Stimulated activated CD4-positive, alpha-beta T cell treated with anti-CD3 and anti-CD28 coated beads, Interleukin-1b, Interleukin-23, amount 100 ng/mL, for 1 hour (primary cell): ENCODE data around the gene MEA1.

Experiments
- DNase-seq, 2 donors: peaks; one replicate each; pipeline ENCODE4 v3.0.0-alpha.2; 2020; ENCODE audit warnings: low read depth in 2 of 2

MEA1 gene

DNA sequence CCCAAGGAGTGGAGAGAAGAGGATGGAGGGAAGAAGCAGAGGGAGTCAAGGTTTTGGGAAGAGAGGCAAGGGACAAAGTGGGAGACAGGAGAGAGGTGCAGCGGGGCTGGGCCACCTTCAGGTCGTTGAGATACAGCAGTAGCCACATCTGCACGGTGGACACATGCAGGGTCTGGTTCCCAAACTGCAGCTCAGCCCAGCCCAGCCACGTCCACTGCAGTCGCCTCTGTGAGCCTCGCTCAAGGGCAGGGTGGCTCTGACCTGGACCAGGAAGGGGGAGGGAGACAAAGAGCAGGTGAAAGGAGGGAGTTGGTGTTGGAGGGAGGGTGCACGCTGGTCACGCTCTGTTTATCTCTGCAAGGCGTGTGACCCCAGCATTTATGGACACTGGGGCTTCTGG lies 25.0 kb upstream of the MEA1 start:
- no peak for DNase-seq

DNA sequence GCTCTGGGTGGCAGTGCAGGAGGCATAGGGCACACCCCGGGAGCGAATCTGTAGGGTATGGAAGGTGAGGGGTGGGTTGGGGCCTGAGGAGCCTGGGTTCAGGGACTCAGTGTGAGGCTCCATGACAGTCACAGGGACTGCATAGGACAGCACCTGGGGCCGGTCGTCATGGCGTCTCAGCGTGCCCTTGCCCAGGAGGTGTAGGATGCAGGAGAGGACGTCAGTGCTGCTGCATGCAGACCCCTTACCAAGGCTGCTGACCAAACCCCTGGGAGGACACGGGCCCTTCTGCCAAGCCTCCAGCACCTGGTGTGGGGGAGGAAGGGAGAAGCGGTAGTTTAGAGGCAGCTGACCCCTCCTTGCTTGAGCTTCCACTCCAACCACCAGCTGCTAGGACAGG lies 24.0 kb upstream of the MEA1 start:
- no peak for DNase-seq

DNA sequence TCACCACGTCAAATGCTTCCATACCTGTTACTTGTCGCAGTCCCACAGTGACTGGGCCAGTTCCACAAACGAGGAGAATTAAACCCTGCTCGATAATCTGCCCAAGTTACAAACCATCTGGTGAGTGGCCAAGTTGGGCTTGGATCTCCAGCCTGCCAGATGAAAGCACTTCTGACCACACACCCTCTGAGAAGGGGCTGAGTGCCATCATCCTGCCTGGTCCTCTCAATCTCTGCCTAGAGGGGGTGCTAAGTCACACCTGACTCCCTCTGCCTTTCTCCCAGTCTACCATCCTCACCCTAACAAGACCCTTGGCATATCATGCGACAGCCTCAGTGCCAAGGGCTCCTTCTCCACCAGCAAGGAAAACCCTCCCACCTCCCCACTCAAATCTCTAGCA lies 23.5 kb upstream of the MEA1 start:
- DNase-seq = no peak

DNA sequence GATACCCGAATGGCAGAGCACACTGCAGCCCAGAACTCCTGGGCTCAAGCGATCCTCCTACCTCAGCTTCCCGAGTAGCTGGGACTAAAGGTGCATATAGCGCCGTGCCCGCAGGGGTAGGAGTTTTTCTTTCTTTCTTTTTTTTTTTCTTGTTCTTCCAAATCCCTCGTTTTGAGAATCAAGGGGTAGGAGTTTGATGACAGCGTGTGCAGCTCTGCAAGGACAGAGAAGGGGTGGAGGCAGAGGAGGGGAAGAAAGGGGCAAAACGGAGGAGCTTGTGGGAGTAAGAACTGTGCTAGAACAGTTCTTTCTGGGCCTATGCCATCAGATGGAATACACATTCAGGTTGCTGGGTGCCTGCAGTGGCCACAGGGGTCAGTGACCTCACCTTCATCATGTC lies 23.0 kb upstream of the MEA1 start:
- DNase-seq = no peak

DNA sequence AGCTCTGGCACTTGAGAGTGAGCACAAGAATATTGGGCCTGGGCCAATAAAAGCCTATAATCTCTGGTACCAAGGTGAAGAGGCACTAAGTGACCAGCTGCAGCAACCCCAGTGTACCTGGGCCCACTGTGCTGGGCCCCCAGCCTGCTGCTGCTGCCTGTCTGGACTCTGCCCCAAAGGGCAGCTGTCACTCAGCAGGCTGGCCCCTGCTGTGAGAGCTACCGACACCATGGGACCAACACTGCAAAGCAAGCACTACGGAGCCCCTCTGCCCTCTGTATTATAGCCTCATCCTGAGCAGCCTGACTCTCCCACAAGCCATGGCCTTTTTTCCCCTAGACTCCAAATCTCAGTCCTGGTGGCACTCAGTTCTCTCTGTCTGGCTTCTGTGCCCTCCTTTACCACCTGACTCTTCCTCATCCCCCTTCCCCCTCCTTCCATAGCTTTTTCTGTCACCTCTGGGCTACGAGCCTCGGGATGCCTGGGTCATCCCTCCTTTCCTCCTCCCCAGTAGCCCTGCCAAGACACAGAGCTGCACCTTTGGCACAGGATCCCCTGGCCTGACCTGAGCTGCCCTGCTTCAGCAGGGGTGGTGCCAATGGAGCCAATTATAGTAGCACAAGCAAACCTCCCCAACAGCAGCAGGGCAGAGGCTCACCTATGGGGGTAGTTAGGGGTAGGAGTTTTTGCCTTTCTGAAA lies 21.9 kb upstream of the MEA1 start:
- DNase-seq = no peak

DNA sequence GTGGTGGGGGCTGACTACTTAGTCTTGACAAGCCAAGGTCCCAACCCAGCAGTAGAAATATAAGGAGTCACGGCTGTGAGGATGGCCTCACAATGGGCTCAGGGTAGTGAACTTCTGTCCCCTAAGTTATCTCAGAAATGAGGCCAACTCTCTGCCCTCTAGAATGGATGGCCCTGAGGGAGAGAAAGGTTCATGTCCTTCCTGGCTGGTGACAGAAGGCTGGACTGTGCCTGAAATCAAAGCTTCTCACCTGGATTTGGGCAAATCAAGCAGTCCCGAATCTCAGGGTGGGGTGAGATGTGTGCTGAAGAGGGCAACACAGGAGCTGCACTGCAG lies 20.4 kb upstream of the MEA1 start:
- no peak for DNase-seq

DNA sequence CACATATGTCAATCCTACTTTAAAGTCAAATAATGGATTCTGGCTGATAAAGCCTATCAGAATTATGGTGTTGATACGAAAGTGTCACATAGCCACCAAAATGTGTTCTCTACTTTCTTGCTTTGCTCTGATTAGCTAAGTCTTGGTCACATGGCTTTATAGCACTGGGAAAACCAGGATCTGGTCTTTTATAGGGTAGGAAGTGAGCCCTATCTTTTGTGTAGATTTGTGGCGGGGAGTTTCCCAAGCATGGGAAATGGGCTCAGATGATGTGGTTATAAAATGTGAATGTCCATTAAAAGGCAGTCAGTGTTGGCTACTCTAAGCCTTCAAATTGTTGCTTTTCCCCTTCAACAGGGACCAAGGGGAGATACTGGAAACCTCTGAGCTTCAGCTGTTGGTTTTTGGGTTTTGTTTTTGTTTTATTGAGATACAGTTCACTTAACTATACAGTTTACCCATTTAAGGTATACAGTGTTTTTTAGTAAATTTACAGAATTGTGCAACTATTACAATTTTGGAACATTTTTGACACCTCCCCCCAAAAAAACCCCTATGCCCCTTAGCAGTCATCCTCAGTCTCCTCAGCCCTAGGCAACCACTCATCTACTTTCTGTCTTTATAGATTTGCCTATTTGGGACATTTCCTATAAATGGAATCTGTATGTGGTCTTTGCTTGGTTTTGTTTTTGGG lies 19.9 kb upstream of the MEA1 start:
- DNase-seq = no peak

DNA sequence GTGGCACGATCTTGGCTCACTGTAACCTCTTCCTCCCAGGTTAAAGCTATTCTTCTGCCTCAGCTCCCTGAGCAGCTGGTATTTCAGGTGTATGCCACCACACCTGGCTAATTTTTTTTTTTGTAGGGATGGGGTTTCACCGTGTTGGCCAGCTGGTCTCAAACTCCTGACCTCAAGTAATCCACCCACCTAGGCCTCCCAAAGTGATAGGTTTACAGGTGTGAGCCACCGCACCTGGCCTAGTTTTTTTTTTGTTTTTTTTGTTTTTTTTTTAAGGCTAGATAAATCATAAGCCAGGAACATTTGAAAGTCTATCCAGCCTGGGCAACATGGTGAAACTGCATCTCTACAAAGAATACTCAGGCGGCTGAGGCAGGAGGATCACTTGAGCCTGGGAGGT lies 18.6 kb upstream of the MEA1 start:
- DNase-seq = no peak

DNA sequence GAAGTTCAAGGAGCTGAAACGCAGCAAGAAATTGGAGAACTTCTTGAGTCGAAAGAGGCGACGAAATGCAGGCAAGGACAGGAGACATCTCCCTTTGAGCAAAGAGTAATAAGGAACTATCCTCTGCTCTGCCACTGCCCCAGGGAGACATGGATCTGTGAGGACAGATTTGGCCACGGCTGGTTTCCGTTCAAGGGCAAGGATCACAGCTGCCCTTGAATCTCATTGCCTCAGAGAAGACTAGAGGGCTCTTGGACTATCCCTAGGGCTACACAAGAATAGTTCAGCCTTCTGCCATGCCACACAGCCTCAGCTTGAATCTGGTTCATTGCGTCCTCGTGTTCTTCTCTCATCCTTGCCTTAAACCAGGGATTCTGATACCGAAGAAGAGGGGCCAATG lies 15.4 kb upstream of the MEA1 start:
- DNase-seq = no peak

DNA sequence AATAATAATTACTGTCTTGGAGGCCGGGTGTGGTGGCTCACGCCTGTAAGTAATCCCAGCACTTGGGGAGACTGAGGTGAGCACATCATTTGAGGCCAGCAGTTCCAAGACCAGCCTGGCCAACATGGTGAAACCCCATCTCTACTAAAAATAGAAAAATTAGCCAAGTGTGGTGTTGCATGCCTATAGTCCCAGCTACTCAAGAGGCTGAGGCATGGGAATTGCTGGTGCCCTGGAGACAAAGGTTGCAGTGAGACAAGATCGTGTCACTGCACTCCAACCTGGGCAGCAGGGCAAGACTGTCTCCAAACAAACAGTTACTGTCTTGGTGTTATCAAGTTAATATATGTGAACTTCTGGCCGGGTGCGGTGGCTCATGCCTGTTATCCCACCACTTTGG lies 12.6 kb upstream of the MEA1 start:
- no peak for DNase-seq

DNA sequence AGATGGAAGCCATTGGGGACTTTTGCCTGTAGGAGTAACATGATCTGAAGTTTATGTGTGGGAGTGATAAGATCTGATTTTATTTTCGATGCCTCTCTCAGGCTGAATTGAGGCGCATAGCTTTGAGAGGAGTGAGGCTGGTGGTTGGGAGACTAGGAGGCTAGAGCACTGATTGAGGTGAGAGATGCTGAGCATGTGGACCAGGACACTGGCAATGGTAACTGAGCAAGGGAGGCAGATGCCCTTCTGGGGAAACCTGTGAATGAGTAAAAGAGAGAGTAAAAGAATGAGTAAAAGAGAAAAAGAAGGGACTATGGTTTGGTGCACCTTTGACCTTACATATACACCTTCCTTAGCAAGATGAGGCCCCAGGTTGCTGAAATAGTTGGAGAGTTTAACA lies 10.7 kb upstream of the MEA1 start:
- DNase-seq = no peak

DNA sequence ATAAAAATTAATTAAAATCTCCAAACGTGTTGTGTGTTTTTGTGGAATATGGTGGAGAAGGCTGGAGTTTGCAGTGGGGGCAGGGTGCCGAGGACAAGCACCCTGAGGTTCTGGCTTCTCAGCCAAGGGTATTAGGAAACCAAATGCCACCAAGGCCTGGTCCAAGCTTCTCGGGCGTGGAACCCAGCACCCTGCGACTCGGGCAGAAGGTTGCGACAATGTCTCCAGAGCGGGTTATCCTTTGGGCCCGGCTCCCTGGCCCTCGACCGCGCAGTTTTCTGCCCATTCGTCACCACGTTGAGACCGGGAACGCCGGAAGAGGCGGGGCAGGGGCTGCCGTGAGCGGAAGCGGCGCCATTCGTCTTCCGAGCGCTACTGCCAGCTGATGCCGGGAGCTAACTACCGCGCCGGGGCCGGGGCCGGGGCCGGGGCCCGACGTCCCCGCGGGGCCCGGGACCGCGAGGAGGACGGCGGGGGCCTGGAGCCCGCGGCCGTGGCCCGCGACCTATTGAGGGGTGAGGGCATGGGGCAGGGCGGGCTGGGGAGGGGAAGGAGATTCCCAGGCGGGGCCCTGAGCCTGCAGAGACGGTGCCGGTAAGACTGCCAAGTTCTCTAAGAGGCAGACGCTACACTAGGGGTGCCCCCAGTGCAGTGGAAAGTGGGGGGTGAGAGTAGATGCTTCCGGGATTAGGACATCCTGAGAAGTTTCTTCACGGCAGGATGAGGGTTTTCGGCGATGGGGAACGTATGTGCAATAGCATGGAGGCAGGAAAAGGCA lies 7.7 kb upstream of the MEA1 start, which contains the start of gene RRP36:
Gene RRP36, plus strand, starts transcription at position 354 of the 778 bp plus-strand sequence. Its CDS starts 32 bp downstream, at position 386.
- peak; percentile 29 to 54 for DNase-seq

DNA sequence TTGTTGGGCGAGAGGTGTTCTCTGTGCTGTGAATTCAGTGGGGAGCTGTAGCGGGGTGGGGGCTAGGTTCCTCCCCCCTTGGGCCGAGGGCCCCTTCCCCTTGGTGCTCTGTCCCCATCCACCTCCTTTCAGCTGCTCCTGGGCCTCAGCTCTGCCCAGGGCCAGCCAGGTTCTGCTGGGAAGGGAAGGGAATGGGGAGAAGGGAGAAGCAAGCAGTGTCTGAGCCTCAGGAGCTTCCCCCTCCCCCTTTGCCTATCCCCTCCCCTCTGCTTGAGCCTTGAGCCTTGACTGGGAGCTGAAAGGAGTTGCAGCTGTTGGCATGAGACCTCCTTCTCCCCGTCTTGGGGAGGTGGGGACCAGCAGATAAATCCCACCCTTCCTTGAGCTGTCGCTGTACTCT lies 7.1 kb upstream of the MEA1 start:
- no peak for DNase-seq

DNA sequence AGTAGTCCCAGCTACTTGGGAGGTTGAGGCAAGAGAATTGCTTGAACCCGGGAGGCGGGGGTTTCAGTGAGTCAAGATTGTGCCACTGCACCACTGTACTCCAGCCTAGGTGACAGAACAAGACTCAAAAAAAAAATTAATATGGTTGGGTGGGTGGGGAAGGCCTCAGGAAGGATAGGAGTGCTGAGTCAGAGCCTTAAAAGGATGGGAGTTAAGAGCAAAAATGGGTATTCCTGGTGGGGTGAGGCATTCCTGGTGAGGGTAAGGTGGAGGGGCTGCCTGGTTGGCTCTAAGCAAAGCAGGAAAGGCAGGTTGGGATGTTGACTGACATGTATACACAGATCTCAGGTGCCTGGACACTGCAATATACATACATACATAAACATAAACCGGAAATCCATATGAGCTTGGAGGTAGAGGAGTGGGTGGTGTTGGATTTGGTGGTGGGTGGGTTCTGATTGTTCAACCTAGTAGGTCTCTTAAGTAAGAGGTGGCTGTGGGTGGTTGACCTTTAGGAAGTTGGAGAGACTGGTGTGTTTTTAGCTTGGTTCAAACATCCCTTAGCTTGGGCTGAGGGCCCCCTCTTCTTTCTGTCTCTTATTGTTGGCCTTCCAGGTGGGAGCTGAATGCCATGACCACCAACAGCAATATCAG lies 6.4 kb upstream of the MEA1 start:
- no peak for DNase-seq

DNA sequence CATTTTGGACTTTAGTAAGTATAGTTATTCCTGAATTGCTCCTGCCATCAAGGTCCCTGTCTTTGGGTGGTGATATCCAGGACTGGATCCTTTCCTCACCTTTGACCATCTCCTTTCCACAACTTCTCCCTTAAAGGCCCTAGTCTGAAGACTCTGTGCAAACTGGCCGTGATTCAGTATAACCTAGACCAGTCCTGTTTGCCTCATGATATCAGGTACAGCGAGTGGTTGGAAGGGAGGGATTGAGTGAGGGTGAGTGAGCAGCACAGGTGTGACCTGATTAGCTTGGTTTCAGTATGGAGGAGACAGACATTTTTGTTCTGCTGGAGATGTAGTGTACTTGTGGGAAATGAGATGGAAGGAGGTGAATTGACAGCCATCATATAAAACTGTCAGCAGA lies 5.4 kb upstream of the MEA1 start:
- DNase-seq = no peak

DNA sequence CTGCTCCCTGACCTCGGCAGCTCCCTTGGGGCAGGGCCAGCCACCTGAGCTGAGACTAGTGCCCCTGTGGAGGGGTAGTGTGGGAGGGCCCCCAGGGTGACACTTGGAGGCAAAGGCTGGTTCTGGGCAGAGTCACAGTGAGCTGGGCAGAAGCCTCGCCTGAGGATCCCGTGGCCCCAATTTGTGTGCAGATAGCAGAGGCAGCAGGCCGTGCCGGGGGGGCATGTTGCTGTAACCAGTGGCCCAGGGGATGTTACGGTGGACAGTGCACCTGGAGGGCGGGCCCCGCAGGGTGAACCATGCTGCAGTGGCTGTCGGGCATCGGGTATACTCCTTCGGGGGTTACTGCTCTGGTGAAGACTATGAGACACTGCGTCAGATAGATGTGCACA lies 3.2 kb upstream of the MEA1 start:
- no peak for DNase-seq

DNA sequence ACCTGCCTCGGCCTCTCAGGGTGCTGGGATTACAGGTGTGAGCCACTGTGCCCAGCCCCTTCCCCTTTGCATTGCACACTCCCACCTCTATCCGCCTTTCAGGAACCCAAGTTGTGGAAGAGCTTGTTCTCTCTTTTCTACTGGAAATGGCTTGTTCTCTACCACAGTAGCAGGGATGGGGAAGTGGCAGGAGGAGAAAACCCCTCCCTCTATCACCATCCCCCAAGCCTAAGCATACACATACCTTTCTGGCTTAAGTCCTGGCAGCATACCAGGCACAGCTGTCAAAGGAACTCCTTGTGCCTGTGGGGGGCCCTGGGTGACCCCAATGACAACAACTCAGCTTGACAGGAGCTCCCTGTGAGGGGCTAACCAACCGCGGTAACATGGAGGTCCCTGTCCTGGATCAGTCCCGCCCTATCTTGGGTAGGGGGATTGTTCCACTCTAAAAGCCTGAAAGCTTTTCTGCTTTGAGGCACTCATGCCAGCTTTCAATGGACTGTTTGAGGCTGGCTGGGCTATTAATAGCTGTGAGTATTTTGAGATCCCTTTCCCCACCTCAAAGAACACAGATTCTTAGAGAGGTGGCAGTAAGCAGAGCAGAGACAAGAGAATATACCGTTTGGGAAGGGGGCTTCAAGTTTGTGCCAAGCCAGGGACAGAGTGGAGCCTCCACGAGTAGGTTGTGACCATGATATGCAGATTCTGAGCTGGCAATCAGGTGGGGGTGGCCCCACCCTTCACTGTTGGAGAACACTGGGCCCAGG lies 2.6 kb upstream of the MEA1 start:
- DNase-seq = no peak

DNA sequence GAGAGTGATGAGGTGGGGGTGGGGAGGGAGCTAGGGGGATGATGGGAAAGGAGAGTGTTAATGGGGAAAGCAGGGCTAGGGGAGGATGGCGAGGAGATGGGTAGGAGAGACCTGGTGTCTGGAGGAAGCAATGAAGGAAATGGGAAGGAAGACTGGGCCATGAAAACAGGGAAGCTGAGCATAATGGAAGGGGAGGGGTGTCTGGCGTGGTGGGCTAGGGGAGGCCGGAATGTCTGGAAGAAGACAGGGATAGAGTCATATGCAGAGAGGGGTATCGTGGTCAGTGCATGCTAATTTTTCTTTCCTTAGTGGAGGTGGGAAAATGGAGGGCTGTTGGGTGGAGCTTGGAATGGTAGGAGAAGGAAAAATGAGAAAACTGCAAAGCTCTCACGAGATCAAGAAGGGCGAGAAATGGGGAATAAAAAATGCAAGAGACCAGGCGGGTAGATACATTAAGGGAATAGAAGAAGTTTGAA lies 726 bp upstream of the MEA1 start:
- no peak for DNase-seq

DNA sequence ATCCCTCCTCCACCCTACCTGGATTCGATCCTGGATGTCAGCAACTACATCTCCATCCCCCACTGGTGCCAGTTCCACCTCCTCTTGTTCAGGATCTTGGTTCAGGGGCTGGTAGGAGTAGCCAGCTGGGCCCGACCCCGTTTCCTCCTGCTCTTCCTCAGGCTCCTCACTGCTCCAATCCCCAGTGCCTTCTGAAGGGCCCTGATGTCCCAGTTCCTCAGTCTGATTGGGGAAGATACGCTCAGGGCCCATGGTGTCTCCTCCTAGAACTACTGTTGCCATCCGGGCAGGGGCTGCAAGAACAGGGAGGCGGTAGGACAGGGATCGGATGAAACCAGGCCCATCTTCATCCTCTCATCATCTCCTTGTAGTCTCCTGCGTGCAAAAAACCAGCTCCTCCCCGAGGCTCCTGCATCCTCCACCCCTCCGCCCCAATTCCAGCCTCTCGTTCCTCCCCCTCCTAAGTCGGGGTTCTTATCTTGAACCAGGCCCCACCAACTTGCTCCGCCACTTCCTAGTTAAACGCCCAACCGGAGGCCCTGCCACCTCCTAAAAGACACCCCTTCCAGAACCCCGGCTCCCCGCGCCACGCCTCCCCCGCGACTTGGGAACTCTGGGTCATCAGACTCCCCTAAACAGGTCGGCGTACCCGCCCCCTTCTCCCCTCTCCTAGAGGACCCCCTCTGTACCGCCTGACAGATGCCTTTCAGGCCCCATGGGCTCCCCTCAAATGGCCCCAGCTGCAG lies 476 bp downstream of the MEA1 start:
- DNase-seq = no peak

DNA sequence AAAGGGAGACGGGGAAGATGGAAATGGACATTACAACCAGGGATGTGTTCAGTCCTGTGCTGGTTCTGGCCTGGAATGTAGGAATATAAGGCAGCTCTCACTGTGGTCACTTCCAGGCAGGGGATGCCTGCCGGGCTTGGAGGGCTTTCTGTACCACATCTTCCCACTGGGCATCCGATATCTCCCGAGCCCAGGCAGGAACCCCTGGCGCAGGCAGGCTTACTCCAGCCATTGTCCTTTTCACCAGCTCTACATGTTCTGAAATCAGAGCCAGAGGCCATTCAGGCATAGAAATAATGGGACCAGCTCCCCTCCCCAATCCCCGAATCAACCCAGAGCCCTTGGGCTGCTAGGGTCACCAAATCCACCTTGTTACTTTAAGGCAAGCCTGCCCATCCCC lies 1.4 kb downstream of the MEA1 start:
- no peak for DNase-seq

DNA sequence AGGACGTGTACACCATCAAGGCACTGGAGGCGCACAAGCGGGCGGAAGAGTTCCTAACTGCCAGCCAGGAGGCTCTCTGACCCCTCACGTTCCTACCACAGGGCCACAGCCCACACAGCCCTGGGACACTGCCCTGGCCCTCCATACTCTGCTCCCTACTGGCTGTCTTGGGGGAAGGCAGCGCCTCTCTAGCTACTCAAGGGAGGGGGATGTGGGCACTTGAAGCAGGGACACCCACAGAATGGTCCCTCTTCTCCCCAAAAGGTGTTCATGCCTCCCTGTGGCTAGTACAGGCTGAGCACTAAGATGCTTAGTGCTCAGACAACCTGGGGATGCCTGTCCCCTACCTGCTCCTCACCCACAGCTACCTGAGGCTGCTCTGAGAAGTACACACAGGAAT lies 2.5 kb downstream of the MEA1 start:
- DNase-seq = no peak
